NCI-H2171 treated with DMSO at 0.1 percent for 48 hours (cell line): Measurements from ENCODE around the gene ITFG1.
"Not testable (repeated sequence)": the region's sequence is repeated elsewhere in the genome, so short reads cannot be mapped to it uniquely, and the experiment has no call there.

ENCODE experiments used
- DNase-seq: peaks from one replicate; lab custom pipeline; 2025; lab: John Stamatoyannopoulos, UW

ITFG1 gene

DNA sequence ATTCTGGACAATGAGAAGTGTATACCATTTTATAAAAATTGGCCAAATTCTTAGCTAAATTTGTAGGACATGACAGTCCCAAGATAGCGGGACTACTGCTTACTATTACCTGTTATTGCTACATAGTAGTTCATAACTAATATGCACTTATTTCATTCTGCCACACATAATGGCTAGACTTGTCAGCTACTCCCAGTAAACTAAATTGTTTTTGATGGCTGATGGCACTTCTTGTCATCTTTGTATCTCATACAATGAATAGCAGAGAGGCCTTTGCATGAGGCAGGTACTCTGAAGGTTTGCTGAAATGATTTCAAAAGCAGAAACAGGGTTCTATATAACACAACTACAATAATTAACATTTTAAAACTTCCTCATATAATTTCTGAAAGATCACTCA, 44.0 kb downstream of the ITFG1 start:
- no peak for DNase-seq

DNA sequence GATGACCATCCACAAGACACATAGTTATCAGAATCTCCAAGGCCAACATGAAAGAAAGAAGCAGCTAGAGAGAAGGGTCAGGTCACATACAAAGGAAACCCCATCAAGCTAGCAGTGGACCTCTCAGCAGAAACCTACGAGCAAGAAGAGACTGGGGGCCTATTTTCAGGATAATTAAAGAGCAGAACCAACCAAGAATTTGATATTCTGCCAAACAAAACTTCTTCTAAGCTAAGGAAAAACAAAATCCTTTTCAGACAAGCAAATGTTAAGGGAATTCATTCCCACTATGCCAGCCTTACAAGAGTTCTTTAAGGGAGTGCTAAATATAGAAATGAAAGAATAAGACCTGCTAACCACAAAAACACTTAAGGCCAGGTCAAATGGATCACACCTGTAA, 47.8 kb downstream of the ITFG1 start:
- DNase-seq: no peak

DNA sequence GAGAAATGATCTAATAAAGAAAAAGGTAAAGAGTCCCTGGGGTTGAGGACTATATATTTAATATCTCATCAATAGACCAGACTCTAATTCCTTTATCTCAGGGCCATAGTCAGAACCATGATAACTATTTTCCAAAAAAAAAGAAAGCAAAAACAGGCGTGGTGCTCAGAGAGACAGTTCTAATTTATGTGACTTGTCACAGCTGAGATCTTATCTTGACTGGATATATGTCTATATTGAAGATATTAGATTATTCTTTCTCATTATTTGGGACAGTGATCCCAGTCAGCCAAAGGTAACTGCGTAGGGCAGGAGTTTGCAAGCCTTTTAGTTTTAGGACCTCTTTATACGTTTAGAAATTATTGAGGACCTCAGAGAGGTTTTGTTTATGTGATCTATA, 52.4 kb downstream of the ITFG1 start:
- no peak for DNase-seq

DNA sequence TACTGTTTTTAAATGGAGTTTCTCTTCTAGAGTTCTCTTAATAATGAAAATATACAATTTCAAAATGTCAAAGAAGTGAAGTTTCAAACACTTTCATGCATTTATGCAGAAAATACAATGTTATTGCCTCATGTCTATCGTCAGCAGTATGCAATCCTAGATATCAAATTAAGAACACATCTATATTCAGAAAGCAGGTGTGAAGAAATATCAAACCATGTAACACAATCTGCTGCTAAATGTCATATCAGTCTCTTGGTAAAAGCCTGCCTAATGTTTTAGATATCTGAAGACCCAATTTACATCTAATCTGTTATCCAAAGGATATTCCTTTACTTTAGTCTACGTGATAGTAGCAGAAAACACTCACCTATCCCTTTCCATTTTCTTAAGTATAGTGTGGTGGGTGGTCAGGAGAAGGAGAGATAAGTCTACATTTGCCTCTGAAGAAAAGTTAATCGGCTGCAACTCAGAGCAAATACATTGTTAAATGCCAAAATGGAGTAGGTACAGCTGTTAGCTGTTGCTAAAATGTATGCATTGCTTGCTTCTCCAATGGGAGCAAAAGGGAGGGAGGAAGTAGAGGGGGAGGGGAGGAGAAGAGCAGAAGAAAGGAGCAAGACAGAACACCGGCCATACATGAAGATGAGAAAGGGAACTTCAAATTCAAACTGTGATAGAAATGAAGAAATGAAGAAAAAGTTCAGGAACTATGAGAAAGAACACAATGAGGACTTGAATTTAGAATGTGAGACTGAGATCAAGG, 64.9 kb downstream of the ITFG1 start:
- DNase-seq: peak; percentile 29

DNA sequence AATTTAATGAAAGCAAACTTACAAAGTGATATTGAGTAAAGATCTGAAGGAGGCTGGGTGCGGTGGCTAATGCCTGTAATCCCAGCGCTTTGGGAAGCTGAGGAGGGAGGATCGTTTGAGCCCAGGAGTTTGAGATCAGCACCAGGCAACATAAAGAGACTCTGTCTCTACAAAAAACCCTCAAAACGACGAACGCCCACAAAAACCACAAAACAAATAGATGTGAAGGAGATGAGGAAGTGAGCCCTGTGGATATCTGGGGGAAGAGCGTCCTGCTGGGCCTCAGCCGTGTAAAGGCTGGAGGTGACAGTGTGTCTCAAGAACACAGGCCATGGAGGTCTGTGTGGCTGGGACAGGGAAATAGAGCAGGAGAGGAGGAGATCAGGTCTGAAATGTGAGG, 68.8 kb downstream of the ITFG1 start:
- no peak for DNase-seq

DNA sequence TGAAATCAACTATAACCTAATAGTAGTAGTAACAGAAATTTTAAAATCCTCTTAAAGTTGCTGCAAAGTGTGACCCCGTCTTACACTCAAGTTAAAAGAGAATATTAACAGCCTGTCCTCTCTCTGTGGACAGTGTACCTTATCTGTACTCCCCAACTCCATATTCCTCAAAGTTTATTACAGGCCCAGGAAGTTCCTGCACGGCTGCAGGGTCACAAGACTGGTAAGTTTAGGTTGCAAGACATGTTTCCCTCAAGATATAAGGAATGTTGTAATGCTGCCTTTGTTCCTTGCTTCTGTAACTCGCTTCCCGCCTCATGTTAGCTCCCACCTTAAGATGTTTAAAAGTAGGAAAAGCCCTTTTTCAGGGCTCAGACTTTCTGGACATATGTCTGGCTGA, 72.2 kb downstream of the ITFG1 start:
- no peak for DNase-seq

DNA sequence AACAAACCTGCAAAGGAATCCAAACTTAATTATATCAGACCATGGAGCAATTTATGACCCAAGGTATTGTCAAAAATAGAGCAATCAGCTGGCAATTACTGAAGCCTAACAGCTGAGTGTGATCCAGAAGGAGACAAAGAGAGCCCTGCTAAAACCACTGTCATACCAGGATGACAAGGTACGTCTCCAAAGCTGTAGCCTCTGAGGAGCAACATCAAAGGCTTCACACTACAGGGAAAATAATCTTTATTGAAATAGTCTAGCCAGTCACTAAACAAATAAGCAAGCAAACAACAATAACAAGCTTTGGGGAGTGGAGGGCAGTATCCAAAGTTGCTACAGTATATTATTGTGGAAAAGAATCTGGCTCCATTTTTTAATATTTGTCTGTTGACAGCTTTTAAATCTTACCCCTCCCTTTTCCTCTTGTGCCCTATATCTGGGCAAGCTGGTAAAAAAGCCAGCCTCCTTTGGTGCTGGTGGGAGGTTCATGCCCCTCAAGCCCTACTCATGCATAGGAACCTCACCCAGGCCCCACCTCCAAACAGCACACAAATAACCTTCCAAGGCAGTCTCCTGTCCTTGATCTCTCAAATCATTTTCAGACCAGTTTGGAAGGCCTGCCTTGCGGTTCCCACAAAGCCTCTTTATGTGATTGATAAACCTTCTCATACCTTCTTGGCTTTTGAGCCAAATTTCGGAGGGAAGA, 73.7 kb downstream of the ITFG1 start:
- DNase-seq: no peak

DNA sequence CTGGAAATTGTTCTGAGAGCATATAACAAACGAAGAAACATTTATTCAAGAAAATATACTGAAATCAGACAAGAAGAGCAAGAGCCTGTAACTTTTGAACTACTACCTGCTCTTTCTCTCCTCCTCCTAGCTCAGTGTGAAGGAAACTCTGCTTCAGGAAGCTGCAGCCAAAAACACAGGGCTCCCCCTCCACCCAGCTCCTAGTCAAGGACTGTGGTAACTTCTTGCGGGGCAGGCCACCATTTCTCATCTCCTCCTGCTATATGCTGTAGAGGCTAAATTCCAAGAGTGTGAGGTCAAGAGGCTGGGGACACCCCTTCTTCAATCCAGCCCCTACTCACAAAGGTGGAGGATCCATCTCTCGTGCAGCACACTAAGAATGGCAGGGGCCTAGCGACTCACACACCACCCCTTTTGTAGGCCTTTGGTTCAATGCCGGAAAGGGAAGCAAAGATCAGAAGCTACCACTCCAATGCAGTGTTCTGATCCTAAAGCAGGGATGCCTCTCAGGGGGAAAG, 74.6 kb downstream of the ITFG1 start:
- no peak for DNase-seq

DNA sequence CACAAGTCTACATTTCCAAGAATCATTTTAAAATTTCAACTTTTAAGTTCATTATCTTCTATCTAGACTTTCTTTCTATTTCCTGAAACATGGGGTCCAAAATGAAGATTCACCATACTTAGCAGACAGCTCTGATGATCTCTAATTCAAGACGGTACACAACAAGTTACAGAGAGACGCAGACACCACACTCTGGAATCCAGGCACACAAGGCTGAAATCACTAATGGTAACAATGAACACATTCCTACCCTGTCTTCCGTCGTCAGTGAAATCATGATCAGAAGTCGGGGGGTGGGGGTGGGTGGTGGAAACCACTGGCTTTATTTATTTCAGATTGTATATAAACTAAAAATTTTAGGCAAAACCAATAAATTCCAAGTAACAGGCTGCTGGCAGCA, 78.5 kb downstream of the ITFG1 start:
- DNase-seq: no peak

DNA sequence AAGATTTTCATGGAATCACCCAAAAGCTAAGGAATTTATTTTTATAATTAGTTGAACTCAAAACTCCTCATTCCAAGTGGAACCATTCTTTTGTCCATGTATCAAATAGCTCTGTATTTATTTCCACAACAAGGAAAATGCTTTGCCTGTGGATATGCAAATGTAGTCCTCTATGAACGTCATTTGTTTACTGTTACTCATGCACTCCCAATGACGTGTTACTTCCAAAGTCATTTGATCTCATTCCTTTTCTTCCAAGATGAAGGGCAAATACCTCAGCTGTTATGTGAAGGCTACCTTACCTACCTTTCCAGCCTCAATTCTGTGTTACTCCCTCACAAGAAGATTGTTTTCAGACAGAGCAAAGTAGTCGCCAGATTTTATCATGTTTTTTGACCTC, 83.7 kb downstream of the ITFG1 start:
- no peak for DNase-seq

DNA sequence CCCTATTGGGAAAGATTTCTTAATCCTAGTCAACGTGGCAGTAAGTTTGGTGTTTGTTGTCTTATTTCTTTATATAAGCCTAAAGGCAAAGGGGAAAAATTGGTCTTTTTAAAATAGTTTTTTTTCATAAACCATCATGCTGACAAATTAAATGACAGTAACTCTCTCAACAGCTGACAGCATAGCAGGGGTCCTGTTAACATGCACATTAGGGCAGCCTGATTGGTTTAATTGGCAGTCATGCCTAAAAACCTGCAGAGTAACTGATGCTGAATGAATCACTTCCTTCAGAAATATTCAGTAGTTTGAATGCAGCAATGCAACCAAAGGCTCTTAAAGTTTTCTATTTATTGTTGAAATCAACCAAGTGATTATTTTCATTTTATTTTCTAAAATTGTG, 85.4 kb downstream of the ITFG1 start:
- peak; percentile 52 for DNase-seq

DNA sequence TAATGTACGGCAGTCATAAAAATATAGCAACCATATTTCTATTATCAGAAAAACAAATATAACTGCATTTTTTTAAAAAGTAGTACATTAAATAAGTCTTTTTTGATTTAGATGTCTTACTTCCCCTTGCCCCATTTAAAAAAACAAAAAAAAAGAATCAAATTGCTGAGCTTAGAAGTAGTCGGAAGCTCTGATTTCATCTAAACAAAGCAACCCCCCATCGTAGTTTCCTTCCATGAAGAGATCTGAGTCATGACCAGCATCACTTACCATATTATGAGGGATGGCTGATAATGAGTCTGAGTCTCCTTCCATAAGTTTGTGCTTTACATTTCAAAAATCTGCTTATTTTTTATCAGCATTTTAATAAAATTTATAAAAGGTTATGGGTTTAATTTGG, 86.2 kb downstream of the ITFG1 start:
- DNase-seq: no peak

DNA sequence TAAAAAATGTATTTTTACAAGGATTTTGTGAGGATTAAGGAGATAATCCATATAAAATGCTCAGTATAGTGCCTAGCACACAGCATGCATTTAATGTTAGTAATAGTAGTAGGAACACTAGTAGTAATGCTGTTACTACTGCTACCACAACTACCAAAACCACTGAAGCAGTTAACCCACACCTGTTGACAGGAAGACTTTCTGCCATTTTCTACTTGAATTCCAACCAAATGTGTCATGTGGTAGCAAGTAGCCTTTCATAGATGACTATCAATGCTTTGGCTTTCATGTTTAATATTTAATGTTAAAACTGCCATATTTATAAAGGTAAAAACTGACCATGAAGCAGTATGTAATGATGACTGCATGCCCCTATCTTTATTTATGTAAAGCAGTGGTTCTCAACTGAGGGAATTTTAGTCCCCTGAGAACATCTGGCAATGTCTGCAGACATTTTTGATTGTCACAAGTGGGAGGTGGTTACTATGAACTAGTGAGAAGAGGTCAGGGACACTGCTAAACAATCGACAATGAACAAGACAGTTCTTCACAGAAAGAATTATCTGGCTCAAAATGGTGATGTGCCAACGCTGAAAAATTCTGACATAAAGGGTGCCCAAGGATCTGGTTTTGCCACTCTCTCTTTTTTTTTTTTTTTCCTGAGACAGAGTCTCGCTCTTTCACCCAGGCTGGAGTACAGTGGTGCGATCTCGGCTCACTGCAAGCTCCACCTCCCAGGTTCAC, 89.4 kb downstream of the ITFG1 start:
- DNase-seq: no peak

DNA sequence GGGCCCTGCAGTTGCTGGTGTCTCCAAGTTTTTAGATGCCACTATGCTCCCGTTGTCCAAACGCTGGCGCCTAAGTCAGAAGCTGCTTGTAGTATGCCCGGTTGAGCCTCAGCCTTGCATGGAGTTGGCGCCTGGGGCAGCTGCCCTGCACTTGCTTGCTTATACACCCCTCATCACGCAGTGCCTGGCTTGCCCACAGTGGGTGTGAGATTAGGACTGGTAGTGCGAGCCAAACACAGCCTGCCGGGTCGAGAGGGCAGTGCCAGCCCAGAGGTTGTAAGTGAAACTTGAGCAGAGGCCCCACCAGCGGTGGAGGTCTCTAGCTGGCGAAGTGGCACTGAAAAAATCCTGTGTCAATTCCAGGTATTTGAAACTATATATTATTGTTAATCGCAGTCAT, 90.3 kb downstream of the ITFG1 start:
- no peak for DNase-seq

DNA sequence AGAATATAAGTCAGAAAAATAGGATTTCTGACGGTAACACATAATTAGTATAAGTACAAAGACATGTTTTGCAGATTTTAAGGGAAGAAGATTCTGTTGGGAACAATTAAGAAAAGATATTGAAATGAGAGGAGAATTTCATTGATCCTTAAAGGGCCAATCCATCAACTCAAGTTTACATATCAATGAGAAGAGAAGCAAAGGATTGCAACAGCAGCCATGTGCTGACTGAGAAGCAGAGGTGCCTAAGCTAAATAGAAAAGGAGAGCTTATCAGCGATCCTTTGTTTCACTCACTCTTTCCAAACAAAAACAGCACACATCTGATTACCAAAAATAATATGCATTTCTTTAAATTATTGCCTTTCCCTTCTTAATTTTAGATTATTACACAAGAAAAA, 94.6 kb downstream of the ITFG1 start:
- no peak for DNase-seq

DNA sequence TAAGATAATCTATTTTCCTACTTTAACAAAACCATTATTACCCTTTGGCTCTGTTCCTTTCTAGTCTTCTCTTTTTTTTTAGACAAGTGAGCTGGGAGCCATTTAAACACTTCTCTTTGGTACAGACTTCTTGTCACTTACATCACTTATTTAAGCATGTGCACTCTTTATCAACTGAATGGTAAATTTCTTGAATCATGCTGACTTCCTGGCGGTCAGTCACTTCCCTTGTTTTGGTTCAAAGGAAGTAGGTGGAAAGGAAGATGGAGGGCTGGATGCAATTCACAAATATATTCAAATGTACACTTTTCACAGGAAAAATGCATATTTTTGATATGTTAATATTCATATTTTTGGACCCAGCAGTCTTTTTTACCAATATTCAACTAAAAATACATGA, 97.1 kb downstream of the ITFG1 start:
- DNase-seq: no peak

DNA sequence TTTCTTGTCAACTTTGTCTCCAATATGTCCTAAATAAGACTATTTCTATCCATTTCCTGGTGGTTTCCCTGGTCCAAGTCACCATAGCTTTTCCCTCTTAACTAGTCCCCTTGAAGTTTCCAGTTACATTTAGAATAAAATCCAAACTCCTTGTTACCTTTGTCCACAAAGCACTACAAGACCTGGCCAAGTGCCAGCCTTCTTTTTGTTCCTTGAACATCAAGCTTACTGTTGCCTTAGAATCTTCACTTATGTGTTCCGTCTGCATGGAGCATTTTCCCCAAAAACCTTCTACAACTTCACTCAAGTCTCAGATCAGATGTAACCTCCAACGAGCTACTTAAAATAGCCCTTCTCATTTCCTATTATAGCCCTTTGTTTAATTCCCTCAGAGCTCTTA, 101.4 kb downstream of the ITFG1 start:
- DNase-seq: no peak

DNA sequence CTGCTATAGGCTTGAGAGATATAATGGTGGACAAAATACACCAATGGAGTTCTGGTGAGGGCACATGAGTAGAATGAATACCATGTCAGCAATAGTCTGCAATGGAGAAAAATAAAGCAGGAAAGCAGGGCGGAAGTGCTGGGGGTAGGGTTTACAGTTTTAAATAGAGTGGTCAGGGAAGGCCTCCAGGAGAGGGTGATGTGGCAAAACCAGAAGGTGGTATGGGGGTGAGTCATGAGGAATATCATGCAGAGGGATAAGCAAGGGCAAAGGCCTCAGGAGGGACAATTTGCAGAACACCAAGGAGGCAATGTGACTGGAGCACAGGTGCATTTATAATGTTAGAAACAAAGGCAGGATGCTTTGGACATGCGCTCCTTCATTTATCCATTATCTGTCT, 102.0 kb downstream of the ITFG1 start:
- DNase-seq: no peak

DNA sequence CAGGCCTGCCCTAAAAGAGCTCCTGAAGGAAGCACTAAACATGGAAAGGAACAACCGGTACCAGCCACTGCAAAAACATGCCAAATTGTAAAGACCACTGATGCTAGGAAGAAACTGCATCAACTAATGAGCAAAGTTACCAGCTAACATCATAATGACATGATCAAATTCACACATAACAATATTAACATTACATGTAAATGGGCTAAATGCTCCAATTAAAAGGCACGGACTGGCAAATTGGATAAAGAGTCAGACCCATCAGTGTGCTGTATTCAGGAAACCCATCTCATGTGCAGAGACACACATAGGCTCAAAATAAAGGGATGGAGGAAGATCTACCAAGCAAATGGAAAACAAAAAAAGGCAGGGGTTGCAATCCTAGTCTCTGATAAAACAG, 111.8 kb downstream of the ITFG1 start:
- not testable (repeated sequence) for DNase-seq

DNA sequence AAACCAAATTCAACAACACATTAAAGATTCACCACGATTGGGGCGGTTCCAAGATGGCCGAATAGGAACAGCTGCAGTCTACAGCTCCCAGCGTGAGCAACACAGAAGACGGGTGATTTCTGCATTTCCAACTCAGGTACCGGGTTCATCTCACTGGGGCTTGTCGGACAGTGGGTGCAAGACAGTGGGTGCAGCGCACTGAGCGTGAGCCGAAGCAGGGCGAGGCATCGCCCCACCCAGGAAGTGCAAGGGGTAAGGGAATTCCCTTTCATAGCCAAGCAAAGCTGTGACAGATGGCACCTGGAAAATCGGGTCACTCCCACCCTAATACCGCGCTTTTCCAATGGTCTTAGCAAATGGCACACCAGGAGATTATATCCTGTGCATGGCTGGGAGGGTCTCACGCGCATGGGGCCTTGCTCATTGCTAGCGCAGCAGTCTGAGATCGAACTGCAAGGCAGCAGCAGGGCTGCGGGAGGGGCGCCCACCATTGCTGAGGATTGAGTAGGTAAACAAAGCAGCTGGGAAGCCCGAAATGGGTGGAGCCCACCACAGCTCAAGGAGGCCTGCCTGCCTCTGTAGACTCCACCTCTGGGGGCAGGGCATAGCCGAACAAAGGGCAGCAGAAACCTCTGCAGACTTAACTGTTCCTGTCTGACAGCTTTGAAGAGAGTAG, 113.7 kb downstream of the ITFG1 start:
- not testable (repeated sequence) for DNase-seq

DNA sequence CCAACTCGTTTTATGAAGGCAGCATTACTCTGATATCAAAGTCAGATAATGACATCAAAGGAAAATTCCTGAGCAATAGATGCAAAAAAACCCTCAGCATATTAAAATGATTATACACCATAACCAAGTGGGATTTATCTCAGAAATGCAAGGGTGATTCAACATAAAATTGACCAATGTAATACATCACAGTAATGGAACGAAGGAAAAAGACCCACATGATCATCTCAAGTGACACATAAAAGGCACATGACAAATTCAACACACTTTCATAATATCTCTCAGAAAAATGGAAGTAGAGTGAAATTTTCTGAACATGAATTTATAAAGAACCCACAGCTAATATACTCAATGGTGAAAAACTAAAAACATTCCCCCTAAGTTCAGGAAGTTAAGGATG, 118.8 kb downstream of the ITFG1 start:
- DNase-seq: no peak

DNA sequence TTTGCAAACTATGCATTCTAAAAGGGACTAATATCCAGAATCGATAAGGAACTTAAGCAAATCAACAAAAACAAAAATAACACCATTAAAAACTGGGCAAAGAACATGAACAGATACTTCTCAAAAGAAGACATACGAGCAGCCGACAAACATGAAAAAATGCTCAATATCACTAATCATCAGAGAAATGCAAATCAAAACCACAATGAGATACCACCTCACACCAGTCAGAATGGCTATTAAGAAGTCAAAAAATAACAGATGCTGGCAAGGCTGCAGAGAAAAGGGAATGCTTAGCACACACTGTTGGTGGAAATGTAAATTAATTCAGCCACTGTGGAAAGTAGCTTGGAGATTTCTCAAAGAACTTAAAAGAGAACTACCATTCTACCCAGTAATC, 130.3 kb downstream of the ITFG1 start:
- not testable (repeated sequence) for DNase-seq
